HUES64 (cell line): ENCODE results near the gene LHB. TPM values are rescaled to one million over a fixed set of nuclear protein-coding genes. Genes with fewer than 3 reads are reported as not detected.
"Not testable (repeated sequence)": the region's sequence is repeated elsewhere in the genome, so short reads cannot be mapped to it uniquely, and the experiment has no call there.

ENCODE experiments used
- H3K27ac ChIP-seq: 2 replicates; pipeline ENCODE4 v1.7.0; 2013; ENCODE audit warnings: low read depth, low read length, inconsistent platforms
- H3K27me3 ChIP-seq: 2 replicates; pipeline ENCODE4 v1.6.1; 2013; ENCODE audit warnings: mild to moderate bottlenecking, low read length; ENCODE audit not compliant: insufficient read depth
- H3K36me3 ChIP-seq: 2 replicates; pipeline ENCODE4 v1.6.1; 2013; ENCODE audit warnings: mild to moderate bottlenecking, low read length; ENCODE audit not compliant: insufficient read depth
- H3K4me1 ChIP-seq: 2 replicates; pipeline ENCODE4 v1.6.1; 2013; ENCODE audit warnings: mild to moderate bottlenecking, low read length, moderate library complexity; ENCODE audit not compliant: insufficient read depth
- H3K4me3 ChIP-seq: 2 replicates; pipeline ENCODE4 v1.5.1; 2013; ENCODE audit warnings: mild to moderate bottlenecking, low read length, moderate library complexity
- H3K9ac ChIP-seq: 2 replicates; pipeline ENCODE4 v1.6.1; 2013; ENCODE audit warnings: mild to moderate bottlenecking, low read depth, low read length
- H3K9me3 ChIP-seq: 2 replicates; pipeline ENCODE4 v1.6.1; 2013; ENCODE audit warnings: low read depth, low read length; ENCODE audit not compliant: insufficient read depth
- WGBS: fragments of 150-250, 120-280 bp; methylation state at CpG from one replicate; pipeline ENCODE4 v1.1.7; 2013; ENCODE audit warnings: missing lambda C conversion rate; 5-methylcytosine and 5-hydroxymethylcytosine counted together
- polyA plus RNA-seq, 2 experiments: library from polyadenylated mRNA; stranded (reverse); fragments of 50-300 nt; gene quantifications; one replicate each; pipeline ENCODE4 v1.2.3, GENCODE V29; 2013

Gene LHB
- polyA plus RNA-seq (2013, experiment 1 of 2): not detected
- polyA plus RNA-seq (2013, experiment 2 of 2): not detected

DNA sequence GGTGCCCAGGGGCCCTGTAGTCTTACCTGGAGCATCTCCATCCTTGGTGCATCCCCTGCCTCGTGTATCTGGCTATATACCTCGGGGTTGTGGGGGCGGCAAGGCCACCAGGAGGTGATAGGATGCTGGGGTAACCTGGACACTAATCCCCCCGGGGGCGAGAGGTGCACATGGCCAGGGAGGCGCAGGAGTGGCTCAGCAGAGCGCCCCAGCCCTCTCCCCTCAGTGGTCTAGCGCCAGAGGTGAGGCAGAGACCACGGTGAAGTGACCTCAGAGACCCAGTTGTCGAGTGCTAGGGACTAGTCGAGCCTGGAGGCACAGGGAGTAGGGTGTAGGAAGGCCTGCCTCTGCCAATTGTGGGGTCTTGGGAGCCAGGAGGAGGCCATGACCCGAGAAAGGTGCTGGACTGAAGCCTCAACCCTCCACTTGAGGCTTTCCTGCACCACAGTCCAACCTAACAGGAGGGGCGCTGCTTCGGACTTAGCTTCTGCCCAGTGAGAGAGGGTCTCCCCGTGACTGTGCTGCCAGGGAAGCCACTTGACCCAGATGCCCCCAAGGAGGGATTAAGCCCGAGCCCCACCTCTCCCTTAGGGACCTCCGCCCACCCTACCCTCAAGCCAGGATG is at the start of gene LHB:
Gene LHB (minus strand): TSS at position 51 of the 625 bp plus-strand sequence. CDS start 10 bp downstream, at position 41.
- H3K27me3 ChIP-seq: peaks cover 27% of the 10 kb centered on the region
- peaks cover 36% of the 10 kb centered on the region for H3K36me3 ChIP-seq
- H3K9me3 ChIP-seq: no peaks in the 10 kb centered on the region
- 0 out of 2 replicates have a peak within 1 kb of the TSS, but pooled peaks have one; percentile 17 for H3K9ac ChIP-seq
- H3K4me1 ChIP-seq: peaks cover 10% of the 10 kb centered on the region; the same call in 1 of the 2 replicates
- WGBS: 75% methylated on average over 16 of the region's 17 CpGs
- peak within 1 kb of the TSS; percentile 51 for H3K4me3 ChIP-seq
- no peak within 1 kb of the TSS for H3K27ac ChIP-seq

DNA sequence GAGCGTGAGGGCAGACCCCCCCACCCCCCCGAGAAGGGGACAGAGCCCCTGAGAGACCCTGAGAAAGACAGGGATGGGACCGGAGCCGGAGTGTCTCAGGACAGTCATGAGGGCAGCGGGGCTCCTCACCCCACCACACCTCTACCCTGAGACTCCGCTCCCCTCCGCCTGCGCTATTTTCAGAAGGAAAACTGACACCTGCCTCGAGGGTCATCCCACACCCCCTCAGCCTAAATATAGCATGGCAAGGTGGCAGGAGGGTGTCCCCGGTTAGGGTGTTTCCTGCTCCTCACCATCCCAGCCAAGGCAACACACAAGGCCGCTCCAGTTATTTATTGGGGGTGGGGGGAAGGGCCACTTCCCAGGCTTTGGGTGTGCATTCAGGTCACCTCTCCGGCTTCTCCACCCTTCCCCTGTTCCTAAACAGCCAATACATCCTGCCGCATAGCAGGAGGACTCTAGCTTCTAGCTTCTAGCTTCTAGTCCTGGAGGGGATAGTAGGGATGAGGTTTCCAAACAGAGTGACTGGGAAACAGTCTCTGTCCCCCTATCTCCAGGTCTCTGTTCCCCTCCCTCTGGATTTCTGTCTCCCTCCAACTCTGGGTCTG is 49.1 kb upstream of the LHB start:
- Histone ChIP-seq H3K9ac (no peak overlapping the region), H3K9me3 (no peaks in the 10 kb centered on the region), H3K27me3 (peaks cover 53% of the 10 kb centered on the region), H3K4me1 (peaks cover 20% of the 10 kb centered on the region), H3K4me3 (0 out of 2 replicates have a peak overlapping the region, but pooled peaks have one; percentile 17), H3K36me3 (no peaks in the 10 kb centered on the region), H3K27ac (no peak overlapping the region)
- WGBS: 63% methylated on average over 10 of the region's 13 CpGs

DNA sequence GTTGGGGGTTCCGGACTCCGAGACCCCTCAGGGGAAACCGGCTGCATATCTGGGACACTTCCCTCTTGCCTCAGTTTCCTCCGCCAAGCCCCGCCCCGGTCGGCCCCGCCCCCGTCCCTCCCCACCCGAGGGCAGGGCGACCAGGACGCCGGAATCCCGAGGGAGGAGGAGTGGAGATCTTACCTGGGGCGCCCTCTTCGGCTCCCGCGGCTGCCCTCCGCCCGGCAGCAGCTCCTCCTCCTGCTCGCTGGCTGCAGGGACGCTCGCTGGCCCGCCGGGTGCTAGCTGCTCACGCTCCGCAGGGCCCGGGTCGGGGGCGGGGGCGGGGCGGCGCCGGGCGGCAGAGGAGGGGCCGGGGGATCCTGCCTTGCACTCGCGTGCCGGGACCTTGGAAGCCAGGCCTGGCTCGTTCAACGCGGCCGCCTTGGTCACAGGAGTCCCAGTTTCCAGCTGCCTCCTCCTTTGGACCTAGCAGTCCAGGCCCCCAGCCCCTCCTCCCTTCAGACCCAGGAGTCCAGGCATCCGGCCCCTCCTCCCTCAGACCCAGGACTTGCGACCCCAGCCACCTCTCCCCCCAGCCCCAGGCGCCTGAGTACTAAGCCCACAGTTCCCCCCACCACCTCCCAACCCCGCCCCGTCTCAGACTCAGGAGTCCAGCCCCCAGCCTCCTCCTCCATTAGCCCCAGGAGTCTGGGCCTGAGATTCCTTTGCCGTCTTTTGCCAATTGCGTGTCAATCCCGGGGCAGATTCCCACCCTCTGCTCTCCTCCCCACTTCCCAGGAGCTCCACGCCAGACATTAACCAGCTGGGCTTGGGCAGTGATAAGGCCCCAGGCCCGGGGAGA is 48.1 kb upstream of the LHB start, which contains the start of gene NTF4:
Gene NTF4 (minus strand): TSS at position 51 of the 844 bp plus-strand sequence. CDS start 2,821 bp downstream, outside the sequence.
- Histone ChIP-seq H3K36me3 (no peaks in the 10 kb centered on the region), H3K4me3 (peak within 1 kb of the TSS; percentile 49), H3K9me3 (no peaks in the 10 kb centered on the region), H3K9ac (no peak within 1 kb of the TSS), H3K4me1 (peaks cover 20% of the 10 kb centered on the region), H3K27ac (no peak within 1 kb of the TSS; the same call in 1 of the 2 replicates), H3K27me3 (peaks cover 45% of the 10 kb centered on the region)
- WGBS: 2% methylated on average over 47 of the region's 53 CpGs

DNA sequence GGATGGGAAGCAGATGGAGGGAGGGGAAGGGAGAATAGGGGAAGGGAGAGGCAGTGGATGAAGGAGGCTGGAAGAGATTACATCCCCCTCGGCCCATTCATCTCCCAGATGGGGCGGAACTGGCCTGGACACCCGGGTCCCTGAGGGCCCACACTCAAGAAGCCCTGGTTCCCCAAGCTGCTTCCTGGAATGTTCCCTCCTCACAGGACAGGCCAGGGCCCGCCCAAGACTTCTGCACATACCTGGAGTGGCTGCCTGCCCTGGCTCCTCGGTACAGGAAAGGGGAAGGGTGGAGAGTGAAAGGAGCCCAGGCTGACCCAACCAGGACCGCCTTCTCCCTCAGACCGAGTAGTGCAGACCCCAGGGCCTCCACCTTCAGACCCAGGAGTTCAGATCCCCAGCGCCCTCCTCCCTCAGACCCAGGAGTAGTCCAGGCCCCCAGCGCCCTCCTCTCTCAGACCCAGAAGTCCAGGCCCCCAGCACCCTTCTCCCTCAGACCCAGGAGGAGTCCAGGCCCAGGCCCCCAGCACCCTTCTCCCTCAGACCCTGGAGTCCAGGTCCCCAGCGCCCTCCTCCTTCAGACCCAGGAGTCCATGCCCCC is 47.2 kb upstream of the LHB start:
- no peaks in the 10 kb centered on the region for H3K9me3 ChIP-seq
- H3K27ac ChIP-seq: no peak overlapping the region
- peak overlapping the region; percentile 49 for H3K4me3 ChIP-seq
- WGBS: 58% methylated on average over 10 of the region's 10 CpGs
- H3K9ac ChIP-seq: no peak overlapping the region
- peaks cover 43% of the 10 kb centered on the region for H3K27me3 ChIP-seq
- H3K4me1 ChIP-seq: peaks cover 20% of the 10 kb centered on the region
- H3K36me3 ChIP-seq: no peaks in the 10 kb centered on the region

DNA sequence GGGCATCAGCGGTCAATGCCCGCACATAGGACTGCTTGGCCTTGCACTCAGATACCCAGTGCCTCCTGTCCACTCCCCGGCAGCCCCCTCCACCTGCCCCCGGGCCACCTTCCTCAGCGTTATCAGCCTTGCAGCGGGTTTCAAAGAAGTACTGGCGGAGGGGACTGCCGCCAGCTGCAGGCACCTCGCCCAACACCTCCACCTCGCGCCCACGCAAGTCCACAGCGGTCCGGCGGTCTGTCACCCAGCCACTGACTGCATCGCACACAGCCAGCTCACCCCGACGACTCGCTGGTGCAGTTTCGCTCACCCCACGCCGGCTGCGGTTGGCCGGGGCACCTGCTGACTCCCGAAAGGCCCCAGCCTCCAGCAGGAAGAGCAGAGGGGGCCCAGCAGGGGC is 44.6 kb upstream of the LHB start:
- no peaks in the 10 kb centered on the region for H3K36me3 ChIP-seq
- no peak overlapping the region for H3K27ac ChIP-seq
- H3K4me1 ChIP-seq: peaks cover 23% of the 10 kb centered on the region
- 84% methylated on average over 25 of the region's 25 CpGs for WGBS
- H3K27me3 ChIP-seq: peaks cover 49% of the 10 kb centered on the region
- H3K9me3 ChIP-seq: no peaks in the 10 kb centered on the region
- no peak overlapping the region for H3K9ac ChIP-seq
- H3K4me3 ChIP-seq: no peak overlapping the region

DNA sequence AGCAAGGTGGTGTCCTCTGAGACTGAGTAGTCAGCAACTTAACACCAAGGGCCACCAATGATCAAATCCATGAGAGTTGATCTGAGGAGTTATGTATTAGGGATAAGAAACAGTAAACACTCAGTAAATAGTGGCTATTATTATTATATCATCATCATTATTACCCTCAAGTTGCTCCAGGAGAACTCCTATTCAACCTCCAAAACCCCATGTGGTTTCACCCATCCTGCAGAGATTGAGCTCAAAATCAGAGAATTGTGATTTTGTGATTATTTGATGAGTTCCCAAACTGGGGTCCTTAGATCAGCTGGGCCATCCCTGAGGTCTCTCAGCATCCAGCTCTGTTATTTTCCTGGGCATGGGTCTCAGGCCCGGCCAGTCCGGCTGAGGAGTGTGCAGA is 44.1 kb upstream of the LHB start:
- H3K27me3 ChIP-seq: peaks cover 49% of the 10 kb centered on the region
- no peak overlapping the region for H3K27ac ChIP-seq
- H3K36me3 ChIP-seq: no peaks in the 10 kb centered on the region
- WGBS: 96% methylated on average over 2 of the region's 2 CpGs
- H3K9ac ChIP-seq: no peak overlapping the region
- H3K4me1 ChIP-seq: peaks cover 19% of the 10 kb centered on the region
- no peaks in the 10 kb centered on the region for H3K9me3 ChIP-seq
- no peak overlapping the region for H3K4me3 ChIP-seq

DNA sequence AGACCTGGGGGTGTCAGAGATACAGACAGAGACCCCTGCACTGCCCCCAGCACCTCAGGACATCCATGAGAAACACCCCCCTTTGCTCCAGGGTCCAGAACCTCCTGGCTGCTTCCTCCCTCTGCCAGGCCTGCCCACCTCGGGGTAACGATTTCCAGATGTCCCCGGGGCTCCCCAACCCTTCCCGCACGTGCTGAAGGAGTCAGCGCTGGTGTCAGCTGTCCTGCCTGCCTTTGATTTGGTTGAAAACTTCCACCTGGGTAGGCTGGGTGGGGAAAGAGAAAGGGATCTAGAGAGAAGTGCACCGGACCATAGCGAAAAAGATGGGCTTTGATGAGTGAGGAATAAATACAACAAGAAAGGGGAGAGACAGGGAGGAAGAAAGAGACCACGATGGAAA is 42.2 kb upstream of the LHB start:
- WGBS: 89% methylated on average over 9 of the region's 9 CpGs
- Histone ChIP-seq H3K4me3 (no peak overlapping the region), H3K36me3 (no peaks in the 10 kb centered on the region), H3K27me3 (peaks cover 53% of the 10 kb centered on the region), H3K9ac (no peak overlapping the region), H3K4me1 (peaks cover 7% of the 10 kb centered on the region; the same call in 1 of the 2 replicates), H3K27ac (no peak overlapping the region), H3K9me3 (no peaks in the 10 kb centered on the region)

DNA sequence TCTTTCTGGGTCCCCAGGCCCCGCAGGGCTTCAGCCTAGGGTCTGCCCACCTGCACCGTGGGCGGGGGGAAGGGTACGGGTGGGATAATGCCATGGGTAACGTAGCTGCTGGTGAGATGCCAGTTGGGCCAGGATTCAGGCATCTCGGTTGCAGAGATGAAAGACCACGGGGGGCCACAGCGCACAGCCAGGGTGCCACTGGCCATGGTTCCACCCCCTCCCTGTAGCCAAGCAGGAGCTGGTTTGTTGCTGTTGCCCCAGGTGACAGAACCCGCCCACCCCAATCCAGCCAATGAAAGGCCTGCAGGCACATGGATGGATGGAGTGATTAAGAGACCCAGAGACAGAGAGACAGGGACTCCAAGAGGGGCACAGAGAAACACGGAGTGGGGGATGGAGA is 41.7 kb upstream of the LHB start:
- no peak overlapping the region for H3K4me3 ChIP-seq
- H3K27me3 ChIP-seq: peaks cover 53% of the 10 kb centered on the region
- no peak overlapping the region for H3K27ac ChIP-seq
- 0 out of 2 replicates have a peak, but pooled peaks cover 3% of the 10 kb centered on the region for H3K4me1 ChIP-seq
- no peaks in the 10 kb centered on the region for H3K36me3 ChIP-seq
- H3K9me3 ChIP-seq: no peaks in the 10 kb centered on the region
- H3K9ac ChIP-seq: no peak overlapping the region
- 80% methylated on average over 10 of the region's 10 CpGs for WGBS

DNA sequence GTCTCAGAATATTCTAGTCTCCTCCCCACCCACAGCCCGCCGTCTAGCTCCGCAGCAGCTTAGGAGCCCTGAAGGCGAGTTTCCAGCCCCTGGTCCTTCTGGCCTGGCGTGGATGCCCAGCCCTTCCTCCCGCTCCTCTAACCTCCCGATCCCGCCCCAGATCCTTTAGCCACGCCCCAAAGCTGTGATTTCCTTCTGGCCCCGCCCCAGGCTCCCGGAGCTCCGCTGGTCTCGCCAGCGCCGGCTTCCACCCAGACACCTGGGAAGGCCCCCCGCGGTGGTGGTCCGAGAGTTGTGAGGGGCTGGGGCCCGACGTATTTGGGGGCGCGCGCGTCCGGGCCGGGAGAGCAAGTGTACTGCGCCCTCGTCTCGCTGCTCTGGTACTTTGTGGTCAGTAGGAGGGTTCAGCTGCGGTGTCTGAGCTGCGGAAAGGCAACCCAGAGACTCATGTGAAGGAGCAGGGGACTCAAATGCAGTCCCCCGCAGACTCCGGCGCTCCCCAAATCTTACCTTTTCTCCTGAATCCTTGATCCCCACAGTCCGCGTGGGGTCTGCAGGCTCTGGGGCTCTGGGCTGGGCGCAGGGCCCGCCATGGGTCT is 40.8 kb upstream of the LHB start, which contains the start of gene CGB7:
Gene CGB7 (minus strand): TSS at position 114 of the 599 bp plus-strand sequence. CDS start 2,374 bp downstream, outside the sequence.
- H3K4me1 ChIP-seq: 0 out of 2 replicates have a peak, but pooled peaks cover 3% of the 10 kb centered on the region
- H3K27me3 ChIP-seq: peaks cover 53% of the 10 kb centered on the region
- H3K4me3 ChIP-seq: peak within 1 kb of the TSS; percentile 63
- WGBS: 13% methylated on average over 38 of the region's 38 CpGs
- H3K27ac ChIP-seq: no peak within 1 kb of the TSS
- no peaks in the 10 kb centered on the region for H3K36me3 ChIP-seq
- H3K9ac ChIP-seq: no peak within 1 kb of the TSS
- H3K9me3 ChIP-seq: no peaks in the 10 kb centered on the region

DNA sequence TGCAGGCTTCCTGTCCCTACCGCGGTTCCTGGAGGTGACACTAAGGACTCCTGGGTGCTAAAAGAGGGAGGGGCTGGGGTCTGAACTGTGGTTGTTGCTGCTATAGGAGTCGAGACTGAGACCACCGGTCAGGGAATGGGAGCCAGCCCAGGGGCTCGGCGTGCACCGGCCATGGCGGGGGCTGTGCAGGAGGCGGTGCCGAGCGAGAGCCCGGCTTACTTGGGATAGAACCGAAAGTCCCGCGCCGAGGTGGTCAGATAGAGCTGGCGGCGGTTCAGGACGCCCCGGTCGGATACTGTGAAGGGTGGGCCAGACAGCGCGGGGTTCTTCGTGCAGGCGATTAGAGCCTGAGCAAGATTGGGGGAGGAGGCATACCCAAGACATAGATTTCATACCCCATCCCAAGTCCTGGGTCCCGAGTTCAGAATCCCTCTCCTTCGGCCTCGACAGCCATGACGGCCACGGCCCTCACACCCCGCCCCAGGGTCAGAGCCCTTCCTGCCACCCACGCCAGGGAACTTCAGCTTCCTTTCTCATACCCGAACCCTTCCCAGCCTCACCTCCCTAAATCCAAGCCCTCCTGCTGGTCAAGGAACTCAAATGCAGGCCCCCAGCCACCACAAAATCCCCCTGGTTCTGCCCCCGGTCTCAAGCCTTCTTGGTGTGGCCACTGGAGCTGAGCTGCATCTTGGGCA is 40.2 kb upstream of the LHB start:
- Histone ChIP-seq H3K4me3 (peak overlapping the region; percentile 63), H3K27me3 (peaks cover 53% of the 10 kb centered on the region)
- not testable (repeated sequence) for H3K27ac ChIP-seq, H3K9ac ChIP-seq, H3K4me1 ChIP-seq, H3K9me3 ChIP-seq, H3K36me3 ChIP-seq
- 8% methylated on average over 31 of the region's 34 CpGs for WGBS
